ENCODE results near the gene ALKBH7.
"Not testable (repeated sequence)": the region's sequence is repeated elsewhere in the genome, so short reads cannot be mapped to it uniquely, and the experiment has no call there.

Gene ALKBH7, protein sequence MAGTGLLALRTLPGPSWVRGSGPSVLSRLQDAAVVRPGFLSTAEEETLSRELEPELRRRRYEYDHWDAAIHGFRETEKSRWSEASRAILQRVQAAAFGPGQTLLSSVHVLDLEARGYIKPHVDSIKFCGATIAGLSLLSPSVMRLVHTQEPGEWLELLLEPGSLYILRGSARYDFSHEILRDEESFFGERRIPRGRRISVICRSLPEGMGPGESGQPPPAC

GRCh38 chr19:6372594-6373095, at the start of gene ALKBH7:
TSS of gene ALKBH7 (plus strand) at chr19:6372794. CDS start at chr19:6372821, 27 bp downstream.
- DNase-seq (ENCODE audit: low read depth in 2 of 2): peak; percentile 99 to 100

DNA sequence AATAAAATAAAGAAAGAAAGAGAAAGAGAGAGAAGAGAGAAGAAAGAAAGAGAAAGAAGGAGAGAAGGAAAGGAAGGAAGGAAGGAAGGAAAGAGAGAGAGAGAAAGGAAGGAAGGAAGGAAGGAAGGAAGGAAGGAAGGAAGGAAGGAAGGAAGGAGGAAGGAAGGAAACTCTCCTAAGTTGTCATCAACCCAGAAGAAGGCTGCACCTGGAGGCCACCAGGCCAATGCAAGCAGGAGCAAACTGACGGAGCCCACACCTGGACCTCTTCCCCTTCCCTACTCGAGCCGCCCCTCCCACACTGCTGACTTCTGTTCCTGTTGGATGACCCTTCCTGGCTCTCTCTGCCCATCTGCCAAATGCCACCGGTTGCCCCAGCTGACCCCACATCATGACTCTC, 47.8 kb upstream of the ALKBH7 start:
- DNase-seq (ENCODE audit: low read depth in 2 of 2): no peak

- no peak for DNase-seq (ENCODE audit: low read depth in 2 of 2)
These were observed 47.0 kb upstream of the ALKBH7 start for GRCh38 chr19:6325614-6326013.

DNA sequence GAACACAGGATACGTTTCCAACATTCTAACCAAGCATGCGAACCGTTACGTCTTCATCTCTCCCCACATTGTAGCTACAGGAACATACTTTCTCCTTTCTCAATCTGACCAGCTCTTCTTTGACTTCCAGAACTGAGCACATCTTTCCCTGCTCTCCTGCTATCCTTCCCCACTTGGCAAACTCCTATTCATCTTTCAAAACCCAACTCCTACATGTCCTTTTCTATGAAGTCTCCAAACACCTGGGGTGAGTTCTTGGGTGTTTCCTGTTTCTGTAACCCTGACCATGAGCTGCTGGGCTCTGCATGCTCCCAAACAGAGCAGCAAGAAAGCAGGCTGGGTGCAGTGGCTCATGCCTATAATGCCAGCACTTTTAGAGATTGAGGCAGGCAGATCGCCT, 45.8 kb upstream of the ALKBH7 start:
- no peak for DNase-seq (ENCODE audit: low read depth in 2 of 2)

DNA sequence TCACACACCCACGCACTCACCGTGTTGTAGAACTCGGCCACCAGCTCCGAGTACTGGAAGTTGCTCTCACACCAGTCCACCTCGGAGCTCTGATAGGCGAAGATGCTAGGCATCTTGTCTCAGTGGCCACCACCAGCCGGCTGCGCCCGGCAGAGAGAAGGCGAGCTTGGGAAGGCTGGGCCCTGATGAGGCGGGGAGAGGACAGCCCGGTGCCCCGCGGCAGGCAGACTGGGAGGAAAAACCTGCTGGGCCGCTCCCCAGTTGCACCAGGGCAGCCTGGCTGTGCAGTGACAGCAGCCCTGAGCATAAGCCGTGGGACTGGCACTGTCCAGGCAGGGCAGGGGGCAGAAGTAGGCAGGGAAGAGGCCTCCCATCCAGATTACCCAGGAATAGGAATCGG, 39.2 kb upstream of the ALKBH7 start, which contains the start of gene ACER1:
TSS of gene ACER1 (minus strand) at position 174 of the 400 bp plus-strand sequence. CDS start at position 113, 61 bp downstream.
- no peak for DNase-seq (ENCODE audit: low read depth in 2 of 2)

GRCh38 chr19:6334490-6335285, 37.9 kb upstream of the ALKBH7 start:
- no peak for DNase-seq (ENCODE audit: low read depth in 2 of 2)

GRCh38 chr19:6340493-6341201, 31.9 kb upstream of the ALKBH7 start:
- DNase-seq (ENCODE audit: low read depth in 2 of 2): no peak

DNA sequence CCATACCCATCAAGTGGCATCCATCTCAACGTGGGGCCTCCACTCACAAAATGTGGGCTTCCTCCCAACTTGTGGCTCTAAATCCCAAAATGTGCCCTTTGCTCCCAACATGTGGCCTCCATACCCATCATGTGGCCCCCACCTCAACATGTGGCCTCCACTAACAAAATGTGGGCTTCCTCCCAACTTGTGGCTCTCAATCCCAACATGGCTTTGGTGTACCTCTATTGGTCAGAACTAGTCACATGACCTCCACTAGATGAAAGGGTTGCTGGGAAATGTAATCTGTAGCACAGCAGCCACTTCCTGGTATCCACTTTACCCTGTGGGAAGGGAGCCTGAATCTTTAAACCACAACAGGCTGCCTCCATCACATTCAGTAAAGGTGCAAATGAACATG, 29.1 kb upstream of the ALKBH7 start:
- DNase-seq (ENCODE audit: low read depth in 2 of 2): no peak

GRCh38 chr19:6349271-6349670, 23.3 kb upstream of the ALKBH7 start:
- not testable (repeated sequence) for DNase-seq (ENCODE audit: low read depth in 2 of 2)

DNA sequence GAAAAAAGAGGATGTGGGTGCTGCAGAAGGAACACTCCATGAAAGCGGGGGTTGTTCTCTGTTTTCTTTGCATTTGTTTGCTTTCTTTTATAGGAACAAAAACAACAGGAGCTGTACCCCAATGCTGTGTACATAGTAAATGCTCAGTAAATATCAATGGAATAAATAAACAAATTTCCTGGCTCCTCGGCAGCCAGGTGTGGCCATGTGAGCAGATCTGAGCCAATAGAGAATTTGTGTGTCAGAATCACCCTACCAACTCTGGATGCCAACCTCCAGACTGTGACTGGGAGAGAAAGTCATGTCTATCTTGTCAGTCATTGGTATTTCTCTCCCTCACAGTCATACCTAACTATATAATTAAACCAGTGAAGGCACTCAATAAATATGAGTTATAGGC, 21.9 kb upstream of the ALKBH7 start:
- no peak for DNase-seq (ENCODE audit: low read depth in 2 of 2)

- no peak for DNase-seq (ENCODE audit: low read depth in 2 of 2)
These were observed 20.0 kb upstream of the ALKBH7 start for GRCh38 chr19:6352381-6353165.

- no peak for DNase-seq (ENCODE audit: low read depth in 2 of 2)
These were observed 18.4 kb upstream of the ALKBH7 start for GRCh38 chr19:6354098-6354674.

GRCh38 chr19:6355321-6356040, 17.1 kb upstream of the ALKBH7 start:
- DNase-seq (ENCODE audit: low read depth in 2 of 2): not testable (repeated sequence)

GRCh38 chr19:6357174-6357573, 15.4 kb upstream of the ALKBH7 start:
- DNase-seq (ENCODE audit: low read depth in 2 of 2): no peak

GRCh38 chr19:6358003-6358402, 14.6 kb upstream of the ALKBH7 start:
- no peak for DNase-seq (ENCODE audit: low read depth in 2 of 2)

- DNase-seq (ENCODE audit: low read depth in 2 of 2): no peak
These were observed 12.8 kb upstream of the ALKBH7 start for GRCh38 chr19:6359568-6360341.

DNA sequence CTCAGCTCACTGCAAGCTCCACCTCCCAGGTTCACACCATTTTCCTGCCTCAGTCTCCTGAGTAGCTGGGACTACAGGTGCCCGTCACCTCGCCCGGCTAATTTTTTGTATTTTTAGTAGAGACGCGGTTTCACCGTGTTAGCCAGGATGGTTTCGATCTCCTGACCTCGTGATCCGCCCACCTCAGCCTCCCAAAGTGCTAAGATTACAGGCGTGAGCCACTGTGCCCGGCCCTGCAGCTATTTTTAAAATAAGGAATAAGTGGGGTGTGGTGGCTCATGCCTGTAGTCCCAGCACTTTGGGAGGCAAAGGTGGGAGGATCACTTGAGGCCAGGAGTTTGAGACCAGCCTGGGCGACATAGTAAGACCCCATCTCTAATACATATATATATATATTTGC, 12.1 kb upstream of the ALKBH7 start:
- not testable (repeated sequence) for DNase-seq (ENCODE audit: low read depth in 2 of 2)

DNA sequence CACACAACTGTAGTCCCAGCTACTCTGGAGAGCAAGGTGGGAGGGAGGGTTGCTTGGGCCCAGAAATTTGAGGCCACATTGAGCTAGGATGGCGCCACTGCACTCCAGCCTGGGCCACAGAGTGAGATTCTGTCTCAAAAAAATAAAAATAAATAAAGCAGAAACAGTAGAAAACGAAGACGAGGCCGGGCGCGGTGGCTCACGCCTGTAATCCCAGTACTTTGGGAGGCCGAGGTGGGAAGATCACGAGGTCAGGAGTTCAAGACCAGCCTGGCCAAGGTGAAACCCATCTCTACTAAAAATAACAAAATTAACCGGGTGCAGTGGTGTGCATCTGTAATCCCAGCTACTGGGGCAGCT, 11.8 kb upstream of the ALKBH7 start:
- not testable (repeated sequence) for DNase-seq (ENCODE audit: low read depth in 2 of 2)

DNA sequence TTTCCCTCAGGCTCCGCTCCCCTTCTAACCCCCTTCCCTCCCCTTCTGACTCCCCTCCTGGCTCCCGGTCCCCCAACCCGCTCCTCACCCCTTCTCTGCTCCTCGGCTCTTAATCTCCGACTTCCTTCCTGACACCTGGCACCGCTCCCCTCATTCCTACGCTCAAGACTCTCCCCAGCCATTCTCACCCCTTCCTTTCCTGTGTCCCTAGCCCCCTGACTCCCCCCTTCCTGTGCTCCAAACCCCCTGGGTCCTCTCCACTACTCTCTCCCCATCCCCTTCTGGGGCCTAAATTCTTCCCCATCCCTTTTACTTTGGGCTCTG, 10.6 kb upstream of the ALKBH7 start:
- no peak for DNase-seq (ENCODE audit: low read depth in 2 of 2)

DNA sequence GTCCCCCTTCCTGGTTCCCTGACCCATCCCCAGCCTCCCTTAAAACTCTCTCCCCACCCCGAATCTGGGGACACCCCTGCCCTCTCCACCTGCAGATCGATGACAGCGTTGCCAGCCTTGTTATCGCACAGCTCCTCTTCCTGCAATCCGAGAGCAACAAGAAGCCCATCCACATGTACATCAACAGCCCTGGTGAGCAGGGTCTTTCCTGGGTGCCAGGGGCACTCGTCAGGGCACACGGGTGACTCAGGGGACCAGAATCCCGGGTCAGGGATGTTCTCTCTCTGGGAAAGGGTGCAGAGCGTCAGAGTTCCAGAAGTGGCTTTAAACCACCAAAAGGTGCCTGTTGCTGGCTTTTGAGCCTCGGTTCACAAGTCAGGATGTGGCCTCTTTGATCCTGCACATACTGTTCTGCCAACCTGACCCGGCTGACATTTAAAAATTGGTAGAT, 10.2 kb upstream of the ALKBH7 start:
- DNase-seq (ENCODE audit: low read depth in 2 of 2): no peak

All from fibroblast of skin of left biceps (primary cell).